Hepatocyte (in vitro differentiated cells): ENCODE measurements around the gene CRELD2. TPM values are rescaled to one million over a fixed set of nuclear protein-coding genes. Genes with fewer than 3 reads are reported as not detected.

Experiments used
- DNase-seq: peaks from one replicate; pipeline ENCODE4 v3.0.0-alpha.2; 2016; ENCODE audit warnings: low spot score
- H2AFZ ChIP-seq: fragments of 200-600 bp; sonication (generic); 2 replicates; pipeline ENCODE4 v1.6.0; 2016; ENCODE audit warnings: antibody characterized with exemption, mild to moderate bottlenecking
- H3K27ac ChIP-seq: fragments of 200-600 bp; sonication (generic); 2 replicates; pipeline ENCODE4 v1.5.1; 2016; ENCODE audit warnings: mild to moderate bottlenecking
- H3K27me3 ChIP-seq: fragments of 200-600 bp; sonication (generic); 2 replicates; pipeline ENCODE4 v1.6.1; 2016
- H3K36me3 ChIP-seq: fragments of 200-600 bp; sonication (generic); replicated peaks from 2 replicates; pipeline ENCODE4 v1.5.1; 2016; ENCODE audit warnings: low read depth; ENCODE audit not compliant: insufficient read depth
- H3K4me1 ChIP-seq: fragments of 200-600 bp; sonication (generic); 2 replicates; pipeline ENCODE4 v1.5.1; 2016; ENCODE audit warnings: mild to moderate bottlenecking, moderate library complexity; ENCODE audit not compliant: insufficient read depth
- H3K4me2 ChIP-seq: fragments of 200-600 bp; sonication (generic); 2 replicates; pipeline ENCODE4 v1.6.0; 2016
- H3K4me3 ChIP-seq: fragments of 200-600 bp; sonication (generic); 2 replicates; pipeline ENCODE4 v1.5.1; 2016; ENCODE audit warnings: mild to moderate bottlenecking
- H3K79me2 ChIP-seq: fragments of 200-600 bp; sonication (generic); 2 replicates; pipeline ENCODE4 v1.6.0; 2017; ENCODE audit warnings: mild to moderate bottlenecking
- H3K9me2 ChIP-seq: fragments of 200-600 bp; sonication (generic); replicated peaks from 2 replicates; pipeline ENCODE4 v1.6.0; 2017; ENCODE audit warnings: mild to moderate bottlenecking; ENCODE audit not compliant: insufficient read depth
- H3K9me3 ChIP-seq: fragments of 200-600 bp; sonication (generic); 2 replicates; pipeline ENCODE4 v1.5.1; 2016; ENCODE audit warnings: low read depth, mild to moderate bottlenecking
- H4K20me1 ChIP-seq: fragments of 200-600 bp; sonication (generic); 2 replicates; pipeline ENCODE4 v1.6.0; 2016; ENCODE audit warnings: mild to moderate bottlenecking; ENCODE audit not compliant: insufficient read depth, poor library complexity, severe bottlenecking
- CTCF ChIP-seq: fragments of 200-600 bp; sonication (generic); IDR thresholded peaks from 2 replicates; pipeline ENCODE4 v1.5.1; 2016; ENCODE audit warnings: antibody characterized with exemption, mild to moderate bottlenecking; ENCODE audit not compliant: poor library complexity
- EZH2 ChIP-seq: fragments of 200-600 bp; sonication (generic); IDR thresholded peaks from 2 replicates; pipeline ENCODE4 v1.6.1; 2016; ENCODE audit warnings: antibody characterized with exemption, mild to moderate bottlenecking, borderline replicate concordance
- EZH2phosphoT487 ChIP-seq: fragments of 200-600 bp; sonication (generic); IDR thresholded peaks from one replicate; pipeline ENCODE4 v1.6.1; 2018; ENCODE audit warnings: antibody characterized with exemption, mild to moderate bottlenecking, low read depth, moderate library complexity; ENCODE audit not compliant: unreplicated experiment, severe bottlenecking
- WGBS: methylation state at CpG from one replicate; pipeline ENCODE4 v1.1.6; 2016; ENCODE audit warnings: low lambda C conversion rate; ENCODE audit errors: missing lambda C conversion rate; 5-methylcytosine and 5-hydroxymethylcytosine counted together
- polyA plus RNA-seq: library from polyadenylated mRNA; unstranded; fragments of >200 nt; fragmentation: Nextera tagmentation; extraction: Ambion mirVana; gene quantifications from 2 replicates; pipeline ENCODE4 v1.2.1, GENCODE V29; 2016
- total RNA-seq: library from RNA; depleted of rRNA; stranded (reverse); fragments of >200 nt; gene quantifications from 2 replicates; pipeline ENCODE4 v1.2.3, GENCODE V29; 2014

The CRELD2 gene
- total and polyA plus RNA-seq, 2 experiments from 2014 or later = 79.7 to 129 TPM

- H2AFZ ChIP-seq = no peak overlapping the region
- TF ChIP-seq CTCF (no peak), EZH2 (no peak), EZH2phosphoT487 (no peak)
- no peaks in the 10 kb centered on the region for H3K36me3 ChIP-seq
- peaks cover 30% of the 10 kb centered on the region for H3K79me2 ChIP-seq
- DNase-seq = no peak
- no peaks in the 10 kb centered on the region for H3K4me1 ChIP-seq
- H3K9me2 ChIP-seq = no peaks in the 10 kb centered on the region
- H3K4me3 ChIP-seq = no peak overlapping the region
- H4K20me1 ChIP-seq = no peaks in the 10 kb centered on the region
- no peak overlapping the region for H3K4me2 ChIP-seq
- H3K27ac ChIP-seq = no peak overlapping the region
- no peaks in the 10 kb centered on the region for H3K27me3 ChIP-seq
- WGBS = 97% methylated on average over 4 of the region's 4 CpGs
- no peaks in the 10 kb centered on the region for H3K9me3 ChIP-seq
Observed at GRCh38 chr22:49893025-49893424, 25.4 kb upstream of the CRELD2 start.

- H4K20me1 ChIP-seq = no peaks in the 10 kb centered on the region
- H3K4me3 ChIP-seq = no peak overlapping the region
- no peak overlapping the region for H3K4me2 ChIP-seq
- H3K4me1 ChIP-seq = no peaks in the 10 kb centered on the region
- no peaks in the 10 kb centered on the region for H3K27me3 ChIP-seq
- DNase-seq = no peak
- no peaks in the 10 kb centered on the region for H3K36me3 ChIP-seq
- peaks cover 17% of the 10 kb centered on the region for H3K79me2 ChIP-seq
- WGBS = 94% methylated on average over 8 of the region's 8 CpGs
- H2AFZ ChIP-seq = no peak overlapping the region
- no peak overlapping the region for H3K27ac ChIP-seq
- H3K9me3 ChIP-seq = no peaks in the 10 kb centered on the region
- no peaks in the 10 kb centered on the region for H3K9me2 ChIP-seq
- no peak for TF ChIP-seq EZH2phosphoT487
- TF ChIP-seq CTCF = no peak
- TF ChIP-seq EZH2 = no peak
Observed at GRCh38 chr22:49894322-49895054, 23.9 kb upstream of the CRELD2 start.

GRCh38 chr22:49896201-49896600 is 22.2 kb upstream of the CRELD2 start:
- H3K9me3 ChIP-seq = no peaks in the 10 kb centered on the region
- no peaks in the 10 kb centered on the region for H4K20me1 ChIP-seq
- no peaks in the 10 kb centered on the region for H3K27me3 ChIP-seq
- H3K79me2 ChIP-seq = peaks cover 2% of the 10 kb centered on the region
- H2AFZ ChIP-seq = no peak overlapping the region
- TF ChIP-seq CTCF (no peak), EZH2phosphoT487 (no peak), EZH2 (no peak)
- WGBS = 100% methylated on average over 5 of the region's 5 CpGs
- H3K4me3 ChIP-seq = no peak overlapping the region
- no peaks in the 10 kb centered on the region for H3K36me3 ChIP-seq
- H3K27ac ChIP-seq = no peak overlapping the region
- H3K9me2 ChIP-seq = no peaks in the 10 kb centered on the region
- no peak overlapping the region for H3K4me2 ChIP-seq
- no peaks in the 10 kb centered on the region for H3K4me1 ChIP-seq
- DNase-seq = no peak
